HEK293T (cell line): Measurements from ENCODE around the gene DMRTB1.

Source experiments
- ARNT ChIP-seq: fragments of 450-650 bp; IDR thresholded peaks from 2 replicates; pipeline ENCODE4 v1.6.1; 2017; ENCODE audit warnings: mild to moderate bottlenecking
- BHLHE40 ChIP-seq: fragments of 450-650 bp; IDR thresholded peaks from 2 replicates; pipeline ENCODE4 v1.6.1; 2016; ENCODE audit warnings: mild to moderate bottlenecking, moderate library complexity, borderline replicate concordance
- CTBP1 ChIP-seq: fragments of 450-650 bp; IDR thresholded peaks from 2 replicates; pipeline ENCODE4 v1.6.1; 2016; ENCODE audit warnings: borderline replicate concordance
- ELF4 ChIP-seq: fragments of 450-650 bp; IDR thresholded peaks from 2 replicates; pipeline ENCODE4 v1.6.1; 2017; ENCODE audit warnings: antibody characterized with exemption
- FOXA1 ChIP-seq: fragments of 450-650 bp; IDR thresholded peaks from 2 replicates; pipeline ENCODE4 v1.6.1; 2016; ENCODE audit warnings: mild to moderate bottlenecking
- FOXM1 ChIP-seq: fragments of 450-650 bp; IDR thresholded peaks from 2 replicates; pipeline ENCODE4 v1.6.1; 2017; ENCODE audit warnings: mild to moderate bottlenecking, borderline replicate concordance
- LEF1 ChIP-seq: fragments of 450-650 bp; IDR thresholded peaks from 2 replicates; pipeline ENCODE4 v1.6.1; 2017; ENCODE audit warnings: mild to moderate bottlenecking, borderline replicate concordance
- NFRKB ChIP-seq: fragments of 450-650 bp; IDR thresholded peaks from 2 replicates; pipeline ENCODE4 v1.6.1; 2016; ENCODE audit warnings: mild to moderate bottlenecking, moderate library complexity
- SP1 ChIP-seq: fragments of 450-650 bp; IDR thresholded peaks from 2 replicates; pipeline ENCODE4 v1.6.1; 2017
- SUZ12 ChIP-seq: fragments of 450-650 bp; IDR thresholded peaks from 2 replicates; pipeline ENCODE4 v1.6.1; 2016; ENCODE audit warnings: mild to moderate bottlenecking
- TARDBP ChIP-seq: fragments of 450-650 bp; IDR thresholded peaks from 2 replicates; pipeline ENCODE4 v1.6.1; 2016
- ZNF384 ChIP-seq: fragments of 450-650 bp; IDR thresholded peaks from 2 replicates; pipeline ENCODE4 v1.6.1; 2016
- TF ChIP-seq, protein P1 (sequence below): fragments of 450-650 bp; IDR thresholded peaks from 2 replicates; pipeline ENCODE4 v1.6.1; 2016

DNA sequence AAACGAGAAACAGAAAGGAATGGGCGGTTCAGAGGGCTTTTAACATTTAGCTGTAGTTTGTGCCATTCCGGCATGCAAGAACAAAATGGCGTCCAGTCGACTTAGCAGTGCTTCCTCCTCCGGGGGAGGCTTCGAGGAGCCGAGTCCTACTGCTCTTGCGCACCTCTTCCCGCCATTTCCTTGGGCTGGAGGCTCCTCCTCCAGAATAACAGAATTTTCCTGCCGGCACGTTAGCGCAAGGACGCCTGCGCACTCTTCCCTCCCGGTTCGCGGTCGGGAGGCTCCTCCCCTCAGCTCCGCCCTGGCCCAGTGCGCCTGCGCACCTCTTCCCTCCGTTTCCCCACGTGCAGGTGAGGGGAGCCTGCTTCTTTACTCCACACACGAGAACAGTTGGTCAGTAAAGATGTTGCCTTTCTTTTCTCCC is 1.0 kb downstream of the DMRTB1 start:
- TF ChIP-seq ARNT (no peak), BHLHE40 (no peak), SP1 (no peak), ZNF384 (no peak), CTBP1 (no peak), LEF1 (no peak), TARDBP (no peak), SUZ12 (no peak), FOXM1 (no peak), FOXA1 (no peak), ELF4 (no peak), NFRKB (no peak)
- TF ChIP-seq, protein P1, sequence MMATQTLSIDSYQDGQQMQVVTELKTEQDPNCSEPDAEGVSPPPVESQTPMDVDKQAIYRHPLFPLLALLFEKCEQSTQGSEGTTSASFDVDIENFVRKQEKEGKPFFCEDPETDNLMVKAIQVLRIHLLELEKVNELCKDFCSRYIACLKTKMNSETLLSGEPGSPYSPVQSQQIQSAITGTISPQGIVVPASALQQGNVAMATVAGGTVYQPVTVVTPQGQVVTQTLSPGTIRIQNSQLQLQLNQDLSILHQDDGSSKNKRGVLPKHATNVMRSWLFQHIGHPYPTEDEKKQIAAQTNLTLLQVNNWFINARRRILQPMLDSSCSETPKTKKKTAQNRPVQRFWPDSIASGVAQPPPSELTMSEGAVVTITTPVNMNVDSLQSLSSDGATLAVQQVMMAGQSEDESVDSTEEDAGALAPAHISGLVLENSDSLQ: no peak
